ENCODE results near the gene APOBEC3B.
"Not testable (repeated sequence)": the region's sequence is repeated elsewhere in the genome, so short reads cannot be mapped to it uniquely, and the experiment has no call there.

The APOBEC3B gene

GRCh38 chr22:39026509-39027150 is 44.5 kb downstream of the APOBEC3B start:
- no peak overlapping the region for H3K4me3 ChIP-seq (ENCODE audit: low read depth, low read length)

GRCh38 chr22:39027717-39028116 is 45.6 kb downstream of the APOBEC3B start:
- H3K4me3 ChIP-seq (ENCODE audit: low read depth, low read length), result no peak overlapping the region

GRCh38 chr22:39028281-39028680 is 46.1 kb downstream of the APOBEC3B start:
- no peak overlapping the region for H3K4me3 ChIP-seq (ENCODE audit: low read depth, low read length)

- no peak overlapping the region for H3K4me3 ChIP-seq (ENCODE audit: low read depth, low read length)
These were observed 47.1 kb downstream of the APOBEC3B start for GRCh38 chr22:39029227-39029626.

- H3K4me3 ChIP-seq (ENCODE audit: low read depth, low read length), result no peak overlapping the region
These were observed 48.6 kb downstream of the APOBEC3B start for GRCh38 chr22:39030705-39031104.

- H3K4me3 ChIP-seq (ENCODE audit: low read depth, low read length), result not testable (repeated sequence)
These were observed 49.5 kb downstream of the APOBEC3B start for GRCh38 chr22:39031434-39032295.

GRCh38 chr22:39037071-39037470 is 54.9 kb downstream of the APOBEC3B start:
- H3K4me3 ChIP-seq (ENCODE audit: low read depth, low read length), result not testable (repeated sequence)

- no peak overlapping the region for H3K4me3 ChIP-seq (ENCODE audit: low read depth, low read length)
These were observed 57.4 kb downstream of the APOBEC3B start for GRCh38 chr22:39039306-39040126.

GRCh38 chr22:39040155-39040537 is 58.0 kb downstream of the APOBEC3B start:
- H3K4me3 ChIP-seq (ENCODE audit: low read depth, low read length), result not testable (repeated sequence)

GRCh38 chr22:39040538-39041296 is 58.6 kb downstream of the APOBEC3B start, which contains the start of gene APOBEC3F:
Gene APOBEC3F (plus strand): TSS chr22:39040864. CDS start chr22:39040961, 97 bp downstream.
- H3K4me3 ChIP-seq (ENCODE audit: low read depth, low read length), result peak within 1 kb of the TSS; percentile 8

- H3K4me3 ChIP-seq (ENCODE audit: low read depth, low read length), result no peak overlapping the region
These were observed 59.8 kb downstream of the APOBEC3B start for GRCh38 chr22:39041908-39042307.

Data from iPS-11a (cell line).